K562 (cell line): ENCODE measurements around the gene RER1. TPM values are rescaled to one million over a fixed set of nuclear protein-coding genes. Genes with fewer than 3 reads are reported as not detected.

ENCODE experiments used
- ARHGAP35 ChIP-seq: fragments of 450-650 bp; IDR thresholded peaks from 2 replicates; pipeline ENCODE4 v1.6.1; 2018; ENCODE audit not compliant: partially characterized antibody
- CHD2 ChIP-seq: IDR thresholded peaks from 2 replicates; pipeline ENCODE4 v1.6.1; 2011; ENCODE audit warnings: low read depth, low read length
- FOXA1 ChIP-seq: fragments of 450-650 bp; IDR thresholded peaks from 2 replicates; pipeline ENCODE4 v1.6.1; 2016; ENCODE audit warnings: mild to moderate bottlenecking, borderline replicate concordance
- HBP1 ChIP-seq: fragments of 450-650 bp; formaldehyde crosslinking; IDR thresholded peaks from 2 replicates; pipeline ENCODE4 v1.4.0; 2022; ENCODE audit warnings: missing genetic modification characterization
- LCOR ChIP-seq: sonication (generic); formaldehyde crosslinking; IDR thresholded peaks from 2 replicates; pipeline ENCODE4 v1.8.0; 2022; ENCODE audit warnings: mild to moderate bottlenecking, missing genetic modification reagents
- MAX ChIP-seq: sonication (generic); formaldehyde crosslinking; IDR thresholded peaks from 2 replicates; pipeline ENCODE4 v1.9.0; 2022; ENCODE audit warnings: mild to moderate bottlenecking, missing genetic modification reagents
- MTA3 ChIP-seq: fragments of 450-650 bp; formaldehyde crosslinking; IDR thresholded peaks from 2 replicates; pipeline ENCODE4 v1.6.1; 2017; ENCODE audit warnings: mild to moderate bottlenecking, borderline replicate concordance
- POLR3A ChIP-seq: IDR thresholded peaks from 2 replicates; pipeline ENCODE4 v1.6.1; 2011; ENCODE audit warnings: borderline replicate concordance, mild to moderate bottlenecking, moderate library complexity; ENCODE audit not compliant: insufficient read length, insufficient read depth; ENCODE audit errors: extremely low read depth
- RCOR1 ChIP-seq, 2 experiments: IDR thresholded peaks; 2 replicates each; pipeline ENCODE4 v1.6.1; 2012; ENCODE audit warnings: low read depth in 2 of 2, low read length in 2 of 2, borderline replicate concordance in 1 of 2, improper control_type of control experiment in 1 of 2
- THAP7 ChIP-seq: fragments of 250-450 bp; sonication (Bioruptor Pico); IDR thresholded peaks from 2 replicates; pipeline ENCODE4 v1.5.0; 2021
- YBX1 ChIP-seq: fragments of 450-650 bp; IDR thresholded peaks from 2 replicates; pipeline ENCODE4 v1.7.1; 2016; ENCODE audit warnings: mild to moderate bottlenecking
- ZBTB40 ChIP-seq, 2 experiments: fragments of 450-650 bp in 1 of 2; sonication (generic) in 1 of 2; formaldehyde crosslinking in 1 of 2; IDR thresholded peaks; 2 replicates each; pipeline versions ENCODE4 v1.7.1 to v1.9.0; 2016 to 2022; ENCODE audit warnings: inconsistent platforms in 1 of 2, mild to moderate bottlenecking in 1 of 2, missing genetic modification reagents in 1 of 2
- ZEB2 ChIP-seq: fragments of 450-650 bp; IDR thresholded peaks from 2 replicates; pipeline ENCODE4 v1.6.1; 2016
- ZNF217 ChIP-seq: sonication (generic); formaldehyde crosslinking; IDR thresholded peaks from 2 replicates; pipeline ENCODE4 v1.8.0; 2022; ENCODE audit warnings: mild to moderate bottlenecking, missing genetic modification reagents
- ZNF780A ChIP-seq: fragments of 250-450 bp; sonication (Bioruptor Pico); IDR thresholded peaks from 2 replicates; pipeline ENCODE4 v1.5.0; 2021; ENCODE audit warnings: mild to moderate bottlenecking
- ZNF79 ChIP-seq: fragments of 250-450 bp; sonication (Bioruptor Pico); IDR thresholded peaks from 2 replicates; pipeline ENCODE4 v1.4.0; 2020; ENCODE audit warnings: low read depth, mild to moderate bottlenecking, moderate library complexity
- polyA plus RNA-seq, 8 experiments: library from polyadenylated mRNA; depleted of rRNA in 4 of 8; stranded (reverse) in 5 of 8; unstranded in 3 of 8; fragments of >200 nt; fragmentation: Nextera tagmentation in 2 of 8; fragmentation: Illumina TruSeq in 1 of 8; extraction: Ambion mirVana in 2 of 8; extraction: Trizol in 1 of 8; gene quantifications; 2 replicates each; pipeline versions ENCODE4 v1.2.1 to v1.2.3, GENCODE V29; 2011 to 2014; ENCODE audit warnings: inconsistent platforms in 1 of 8, missing spikeins in 1 of 8
- total RNA-seq, 7 experiments: library from RNA; depleted of rRNA in 6 of 7; stranded (reverse); fragments of >200 nt in 6 of 7; fragmentation: Illumina TruSeq in 2 of 7; extraction: Trizol in 2 of 7; gene quantifications; 2 replicates each; pipeline versions ENCODE4 v1.2.1 to v1.2.3, GENCODE V29; 2011 to 2021; ENCODE audit warnings: low replicate concordance in 1 of 7

Gene RER1
- total and polyA plus RNA-seq, 9 of the 15 experiments (the other 6 are each of a cell fraction or from before 2014, with no cell fraction given), result 19.6 to 354 (median 183) TPM

GRCh38 chr1:2391041-2391930 is at the start of gene RER1, which contains the start of gene MORN1 (continued):
- TF ChIP-seq ZBTB40 (IDR thresholded peaks at IDR 0.05), result peak; percentile 99
- no peak for TF ChIP-seq ZBTB40 (CRISPR knock-in tag; IDR thresholded peaks at IDR 0.05)
- 0 out of 2 replicates have a peak, but pooled peaks have one; percentile 60 for TF ChIP-seq LCOR
- TF ChIP-seq ZNF217, result no peak
- no peak for TF ChIP-seq ZNF79 (CRISPR knock-in tag)
- peak in 1 of 2 experiments; percentile 10; a peak in 1 of 4 replicates for TF ChIP-seq RCOR1 (IDR thresholded peaks at IDR 0.05; ENCODE audit: borderline replicate concordance in 1 of 2, low read depth in 2 of 2, low read length in 2 of 2)
- no peak for TF ChIP-seq HBP1
- no peak for TF ChIP-seq FOXA1
- TF ChIP-seq MTA3, result peak; percentile 64; the same call in 1 of the 2 replicates
- no peak; the same call in 1 of the 2 replicates for TF ChIP-seq ZEB2
- no peak for TF ChIP-seq THAP7 (CRISPR knock-in tag)
- no peak for TF ChIP-seq ZNF780A (CRISPR knock-in tag)
- TF ChIP-seq MAX, result peak; percentile 73
- no peak for TF ChIP-seq POLR3A
- no peak for TF ChIP-seq YBX1
- no peak for TF ChIP-seq ARHGAP35
- TF ChIP-seq CHD2, result 0 out of 2 replicates have a peak, but pooled peaks have one; percentile 11
